Activated T-helper 1 cell treated with anti-CD3 and anti-CD28 coated beads, Interleukin-2, amount 50 U/mL, for 16 hours (primary cell): ENCODE data around the gene RNF6.

Experiments
- DNase-seq, 2 donors: peaks; one replicate each; pipeline ENCODE4 v3.0.0-alpha.2; 2020; ENCODE audit warnings: low read depth in 1 of 2, low spot score in 1 of 2

RNF6 gene

DNA sequence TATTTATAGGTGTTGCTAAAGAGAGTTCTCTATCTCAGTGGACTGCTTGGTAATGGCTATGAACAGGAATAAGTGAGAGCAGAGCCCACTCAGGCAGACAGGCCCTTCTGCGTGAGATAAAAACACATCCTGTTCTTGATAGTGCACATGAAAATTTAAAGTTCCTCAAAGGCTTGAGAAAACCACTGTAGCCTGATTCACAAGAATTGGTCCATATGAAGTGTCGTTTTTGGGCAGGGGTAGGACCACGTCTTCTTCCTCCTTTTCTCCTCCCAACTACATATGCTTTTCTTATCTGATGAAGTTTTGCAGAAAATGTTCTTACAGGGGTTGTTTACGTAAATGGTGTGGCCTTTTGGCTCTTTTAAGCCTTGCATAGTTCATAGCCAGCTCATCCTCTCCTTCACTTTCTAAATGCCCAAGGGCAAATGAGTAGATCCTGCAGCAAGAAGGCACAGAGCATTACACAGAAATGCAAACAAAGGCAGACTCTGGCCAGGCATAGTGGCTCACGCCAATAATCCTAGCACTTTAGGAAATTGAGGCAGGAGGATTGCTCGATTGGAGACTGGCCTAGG lies 53.8 kb downstream of the RNF6 start:
- DNase-seq = no peak

DNA sequence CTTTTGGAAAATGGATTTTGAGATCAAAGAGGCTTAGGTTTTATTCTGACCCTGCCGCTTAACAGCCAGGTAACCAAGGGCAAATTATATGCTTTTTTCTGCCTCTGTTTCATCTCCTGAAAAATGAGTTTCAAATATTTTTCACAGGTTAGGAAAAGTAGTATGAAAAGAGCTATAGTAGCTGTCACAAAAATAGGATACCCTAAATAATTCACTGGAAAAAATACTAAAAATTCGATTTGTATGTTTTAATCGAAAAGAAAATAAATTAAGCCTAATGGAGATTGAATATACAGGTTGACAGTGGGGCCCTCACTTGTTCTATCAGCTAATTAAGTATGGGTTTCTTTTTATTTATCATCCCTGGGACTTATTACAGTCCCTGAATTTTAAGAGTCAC lies 58.3 kb downstream of the RNF6 start:
- DNase-seq = no peak
